ENCODE data around the gene AAK1.

GRCh38 chr2:69450735-69451416 lies 192.7 kb downstream of the AAK1 start:
- TF ChIP-seq, protein P1, sequence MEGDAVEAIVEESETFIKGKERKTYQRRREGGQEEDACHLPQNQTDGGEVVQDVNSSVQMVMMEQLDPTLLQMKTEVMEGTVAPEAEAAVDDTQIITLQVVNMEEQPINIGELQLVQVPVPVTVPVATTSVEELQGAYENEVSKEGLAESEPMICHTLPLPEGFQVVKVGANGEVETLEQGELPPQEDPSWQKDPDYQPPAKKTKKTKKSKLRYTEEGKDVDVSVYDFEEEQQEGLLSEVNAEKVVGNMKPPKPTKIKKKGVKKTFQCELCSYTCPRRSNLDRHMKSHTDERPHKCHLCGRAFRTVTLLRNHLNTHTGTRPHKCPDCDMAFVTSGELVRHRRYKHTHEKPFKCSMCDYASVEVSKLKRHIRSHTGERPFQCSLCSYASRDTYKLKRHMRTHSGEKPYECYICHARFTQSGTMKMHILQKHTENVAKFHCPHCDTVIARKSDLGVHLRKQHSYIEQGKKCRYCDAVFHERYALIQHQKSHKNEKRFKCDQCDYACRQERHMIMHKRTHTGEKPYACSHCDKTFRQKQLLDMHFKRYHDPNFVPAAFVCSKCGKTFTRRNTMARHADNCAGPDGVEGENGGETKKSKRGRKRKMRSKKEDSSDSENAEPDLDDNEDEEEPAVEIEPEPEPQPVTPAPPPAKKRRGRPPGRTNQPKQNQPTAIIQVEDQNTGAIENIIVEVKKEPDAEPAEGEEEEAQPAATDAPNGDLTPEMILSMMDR (IDR thresholded peaks at IDR 0.05), result no peak
- no peak for TF ChIP-seq POLR2A (IDR thresholded peaks at IDR 0.05)

Data from body of pancreas (tissue), 4 donors.